ENCODE results near the gene RBM7. TPM values are rescaled to one million over a fixed set of nuclear protein-coding genes. Genes with fewer than 3 reads are reported as not detected.

The RBM7 gene
- total RNA-seq, 2 experiments from 2014 or later: 51.4 to 52.6 TPM

DNA sequence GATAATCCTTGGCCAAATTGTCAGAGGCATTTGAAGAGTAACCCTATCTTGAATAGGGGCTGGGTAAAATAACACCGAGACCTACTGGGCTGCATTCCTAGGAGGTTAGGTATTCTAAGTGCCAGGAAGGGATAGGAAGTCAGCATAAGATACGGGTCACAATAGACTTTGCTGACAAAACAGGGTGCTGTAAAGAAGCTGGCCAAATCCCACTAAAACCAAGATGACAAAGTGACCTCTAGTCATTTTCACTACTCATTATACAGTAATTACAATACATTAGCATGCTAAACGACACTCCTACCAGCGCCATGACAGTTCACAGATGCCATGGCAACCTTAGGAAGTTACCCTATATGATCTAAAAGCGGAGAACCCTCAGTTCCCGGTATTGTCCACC is 37.8 kb downstream of the RBM7 start:
- Mint-ChIP-seq H3K9me3 (no peaks in the 10 kb centered on the region), H3K4me1 (ENCODE audit: low read depth) (peaks cover 23% of the 10 kb centered on the region), H3K27me3 (no peaks in the 10 kb centered on the region), H3K4me3 (peak overlapping the region; percentile 96), H3K27ac (no peak overlapping the region), H3K36me3 (ENCODE audit: low read depth) (peaks cover 15% of the 10 kb centered on the region)
- intact Hi-C loops (cut with micrococcal nuclease): loop anchor here (2.0 kb wide), 1 partner anchor 38 kb away; the partner anchor contains the start of genes C11orf71 and RBM7
- ATAC-seq (no peak), DNase-seq (no peak)
- TF ChIP-seq, protein P1, sequence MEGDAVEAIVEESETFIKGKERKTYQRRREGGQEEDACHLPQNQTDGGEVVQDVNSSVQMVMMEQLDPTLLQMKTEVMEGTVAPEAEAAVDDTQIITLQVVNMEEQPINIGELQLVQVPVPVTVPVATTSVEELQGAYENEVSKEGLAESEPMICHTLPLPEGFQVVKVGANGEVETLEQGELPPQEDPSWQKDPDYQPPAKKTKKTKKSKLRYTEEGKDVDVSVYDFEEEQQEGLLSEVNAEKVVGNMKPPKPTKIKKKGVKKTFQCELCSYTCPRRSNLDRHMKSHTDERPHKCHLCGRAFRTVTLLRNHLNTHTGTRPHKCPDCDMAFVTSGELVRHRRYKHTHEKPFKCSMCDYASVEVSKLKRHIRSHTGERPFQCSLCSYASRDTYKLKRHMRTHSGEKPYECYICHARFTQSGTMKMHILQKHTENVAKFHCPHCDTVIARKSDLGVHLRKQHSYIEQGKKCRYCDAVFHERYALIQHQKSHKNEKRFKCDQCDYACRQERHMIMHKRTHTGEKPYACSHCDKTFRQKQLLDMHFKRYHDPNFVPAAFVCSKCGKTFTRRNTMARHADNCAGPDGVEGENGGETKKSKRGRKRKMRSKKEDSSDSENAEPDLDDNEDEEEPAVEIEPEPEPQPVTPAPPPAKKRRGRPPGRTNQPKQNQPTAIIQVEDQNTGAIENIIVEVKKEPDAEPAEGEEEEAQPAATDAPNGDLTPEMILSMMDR (IDR thresholded peaks at IDR 0.05): no peak
- ChIA-PET POLR2A (interaction anchor here (0.8 kb wide), 1 partner anchor 9 kb away, joined by 3 read pairs; no protein-coding TSS in a partner anchor), CTCF (interaction anchor here (1.0 kb wide), 1 partner anchor 21 kb away, joined by 3 read pairs; no protein-coding TSS in a partner anchor)

DNA sequence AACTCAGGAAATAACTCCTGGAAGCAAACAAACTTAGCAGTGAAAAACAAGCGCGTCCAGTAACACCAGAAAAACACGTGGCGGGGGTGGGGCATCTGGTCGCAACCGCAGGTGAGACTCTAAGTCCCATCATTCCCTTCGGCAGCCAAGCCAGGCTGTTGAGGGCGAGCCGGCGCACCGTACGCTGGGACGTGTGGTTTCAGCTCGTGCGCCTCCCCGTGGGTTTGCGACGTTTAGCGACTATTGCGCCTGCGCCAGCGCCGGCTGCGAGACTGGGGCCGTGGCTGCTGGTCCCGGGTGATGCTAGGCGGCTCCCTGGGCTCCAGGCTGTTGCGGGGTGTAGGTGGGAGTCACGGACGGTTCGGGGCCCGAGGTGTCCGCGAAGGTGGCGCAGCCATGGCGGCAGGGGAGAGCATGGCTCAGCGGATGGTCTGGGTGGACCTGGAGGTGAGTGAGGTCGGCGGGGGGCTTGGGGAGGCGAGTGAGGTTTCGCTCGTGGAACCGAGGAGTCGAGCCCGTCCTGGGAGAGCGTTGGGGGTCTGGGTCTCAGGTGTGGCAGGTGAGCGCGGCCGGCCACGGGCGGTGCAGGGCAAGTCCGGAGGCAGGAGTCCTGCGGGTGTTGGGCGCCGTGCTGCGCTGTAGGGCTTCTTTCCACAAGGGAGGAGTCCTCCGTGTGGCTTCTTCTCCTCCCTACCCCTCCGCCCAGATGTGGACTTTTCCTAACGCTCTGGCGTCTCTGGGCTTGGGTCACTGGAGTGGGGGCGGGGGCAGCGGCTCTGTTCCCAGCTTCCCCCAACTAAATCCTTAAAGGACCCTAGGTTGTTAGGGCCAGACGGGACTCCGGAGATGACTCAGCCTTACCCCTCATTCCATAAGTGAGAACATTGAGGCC is 39.0 kb downstream of the RBM7 start, which contains the start of gene REXO2:
TSS of gene REXO2 (plus strand) at position 239 of the 892 bp plus-strand sequence. CDS start at position 301, 62 bp downstream.
- ATAC-seq (peak; percentile 97), DNase-seq (peak; percentile 96)
- CTCF ChIA-PET: interaction anchor here (1.0 to 1.5 kb wide), 3 partner anchors 9 to 63 kb away, joined by 3 to 5 read pairs (median 5); no protein-coding TSS in a partner anchor
- POLR2A ChIA-PET: no interaction called here
- peak within 1 kb of the TSS; percentile 96 for H3K4me3 Mint-ChIP-seq
- TF ChIP-seq, protein P1 (IDR thresholded peaks at IDR 0.05): no peak
- H3K36me3 Mint-ChIP-seq (ENCODE audit: low read depth): peaks cover 19% of the 10 kb centered on the region
- H3K27me3 Mint-ChIP-seq: no peaks in the 10 kb centered on the region
- H3K4me1 Mint-ChIP-seq (ENCODE audit: low read depth): peaks cover 23% of the 10 kb centered on the region
- H3K9me3 Mint-ChIP-seq: no peaks in the 10 kb centered on the region
- peak within 1 kb of the TSS; percentile 93 for H3K27ac Mint-ChIP-seq
- intact Hi-C loops (cut with micrococcal nuclease): loop anchor here (2.0 kb wide), 1 partner anchor 39 kb away; the partner anchor contains the start of genes C11orf71 and RBM7

DNA sequence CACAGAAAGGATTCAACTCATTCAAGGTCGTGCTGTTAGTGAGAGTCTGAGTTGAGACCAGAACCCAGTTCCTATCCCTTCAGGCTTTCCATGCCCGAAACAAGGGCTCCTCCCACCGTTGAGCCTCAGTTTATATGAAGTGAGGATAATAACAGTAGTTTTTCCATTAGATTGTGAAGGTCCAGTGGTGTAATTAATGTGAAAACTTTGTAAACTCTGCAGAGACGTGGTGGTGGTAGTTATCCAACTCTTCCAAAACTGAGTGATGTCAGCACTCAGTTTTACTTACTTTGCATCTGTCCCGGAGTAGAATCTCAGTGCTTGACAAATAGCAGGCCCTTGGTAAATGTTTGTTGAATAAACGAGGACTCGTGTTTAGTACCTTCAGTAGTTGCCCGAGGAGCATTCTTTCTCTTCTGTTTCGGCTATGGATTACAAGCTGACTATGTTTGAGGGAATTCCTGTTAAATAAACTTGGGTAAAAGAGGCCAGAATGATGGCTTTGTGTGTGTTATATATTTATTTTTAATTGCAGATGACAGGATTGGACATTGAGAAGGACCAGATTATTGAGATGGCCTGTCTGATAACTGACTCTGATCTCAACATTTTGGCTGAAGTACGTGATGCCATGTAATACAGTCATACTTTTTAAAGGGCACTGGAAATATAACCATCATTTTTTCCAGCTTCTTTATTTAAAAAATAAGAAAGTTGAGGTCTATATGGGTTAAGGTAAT is 39.8 kb downstream of the RBM7 start:
- ATAC-seq: no peak
- POLR2A ChIA-PET: no interaction called here
- H3K27me3 Mint-ChIP-seq: no peaks in the 10 kb centered on the region

DNA sequence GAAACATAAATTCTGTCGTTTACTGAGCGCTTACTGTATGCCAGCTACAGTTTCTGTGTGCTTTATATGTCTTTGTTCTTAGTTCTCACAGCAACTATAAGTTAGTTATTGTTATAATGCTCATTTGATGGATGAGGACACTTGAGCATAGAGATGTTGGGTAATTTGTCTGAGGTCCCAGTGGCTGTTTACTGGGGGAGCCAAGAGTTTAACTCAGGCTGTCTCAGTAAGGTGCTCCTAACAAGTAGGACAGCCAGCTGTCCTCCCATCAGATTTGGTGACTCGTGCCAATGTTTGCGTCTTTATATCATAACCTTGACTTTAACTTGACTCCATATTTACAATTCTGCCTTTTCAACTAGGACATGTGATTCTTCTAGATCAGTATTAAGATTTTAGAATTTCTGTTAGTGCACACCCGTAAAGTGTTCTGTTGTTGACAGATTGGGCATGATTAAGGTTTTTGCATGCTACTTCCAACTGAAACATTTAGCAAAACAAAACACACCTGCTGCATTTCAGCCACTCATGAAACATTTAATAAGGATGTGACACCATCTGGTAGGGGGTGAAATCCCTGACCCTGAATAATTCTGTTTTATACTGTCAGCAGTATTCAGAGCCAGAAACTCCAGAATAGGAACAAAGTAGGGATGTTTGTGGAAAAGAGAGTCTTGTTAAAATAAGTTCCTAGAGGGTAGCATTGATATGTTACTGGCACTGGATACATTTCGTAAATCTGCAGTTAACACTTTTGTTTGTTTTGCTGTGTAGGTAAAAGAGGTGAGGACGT is 40.7 kb downstream of the RBM7 start:
- Mint-ChIP-seq H3K27ac (peak overlapping the region; percentile 34), H3K9me3 (no peaks in the 10 kb centered on the region), H3K27me3 (no peaks in the 10 kb centered on the region), H3K36me3 (ENCODE audit: low read depth) (peaks cover 23% of the 10 kb centered on the region), H3K4me1 (ENCODE audit: low read depth) (peaks cover 23% of the 10 kb centered on the region), H3K4me3 (no peak overlapping the region)
- no peak for ATAC-seq
- TF ChIP-seq, protein P1 (IDR thresholded peaks at IDR 0.05): no peak
- intact Hi-C loops (cut with micrococcal nuclease): no loop called here
- CTCF ChIA-PET: no interaction called here
- POLR2A ChIA-PET: no interaction called here
- DNase-seq: no peak

More for the DNA sequence above, 39.8 kb downstream of the RBM7 start:
- TF ChIP-seq, protein P1 (IDR thresholded peaks at IDR 0.05): no peak
- peaks cover 23% of the 10 kb centered on the region for H3K4me1 Mint-ChIP-seq (ENCODE audit: low read depth)
- CTCF ChIA-PET: interaction anchor here (1.5 kb wide), 1 partner anchor 10 kb away, joined by 5 read pairs; no protein-coding TSS in a partner anchor
- peak overlapping the region; percentile 93 for H3K27ac Mint-ChIP-seq
- intact Hi-C loops (cut with micrococcal nuclease): no loop called here
- H3K36me3 Mint-ChIP-seq (ENCODE audit: low read depth): peaks cover 22% of the 10 kb centered on the region
- peak overlapping the region; percentile 96 for H3K4me3 Mint-ChIP-seq
- H3K9me3 Mint-ChIP-seq: no peaks in the 10 kb centered on the region
- no peak for DNase-seq

Data from activated CD8-positive, alpha-beta T cell treated with anti-CD3 and anti-CD28 coated beads for 36 hours (primary cell).